GM10248 (cell line): ENCODE results near the gene CDK5RAP2.

Source experiments
- CTCF ChIA-PET: fragments of 300-600 bp; sonication (Branson Sonifier 250); formaldehyde crosslinking; extraction: SDS; loops from one replicate; lab custom pipeline; 2021; ENCODE audit warnings: antibody characterized with exemption; lab: Yijun Ruan, JAX
- POLR2A ChIA-PET: fragments of 350-650 bp; sonication (Branson Sonifier 250); formaldehyde crosslinking; extraction: SDS; loops from one replicate; lab custom pipeline; 2020; ENCODE audit warnings: antibody characterized with exemption; lab: Yijun Ruan, JAX
- DNase-seq: peaks from one replicate; pipeline ENCODE4 v3.0.0; 2012; ENCODE audit errors: extremely low spot score
- CTCF ChIP-seq: IDR thresholded peaks from 2 replicates; pipeline ENCODE4 v1.5.1; 2012; ENCODE audit warnings: mild to moderate bottlenecking, low read depth; ENCODE audit errors: extremely low read depth, missing control alignments, control extremely low read depth

CDK5RAP2 gene

GRCh38 chr9:120377268-120378159, 202.5 kb downstream of the CDK5RAP2 start:
- CTCF ChIA-PET, result interaction anchor here (0.9 kb wide), 1 partner anchor 26 kb away, joined by 3 read pairs; no protein-coding TSS in a partner anchor
- no peak for DNase-seq

GRCh38 chr9:120376101-120376500, 203.9 kb downstream of the CDK5RAP2 start:
- ChIA-PET CTCF (no interaction called here), POLR2A (no interaction called here)
- no peak for TF ChIP-seq CTCF
- DNase-seq, result no peak

More at GRCh38 chr9:120377268-120378159, 202.5 kb downstream of the CDK5RAP2 start:
- POLR2A ChIA-PET, result no interaction called here
- TF ChIP-seq CTCF, result no peak

GRCh38 chr9:120375316-120375715, 204.7 kb downstream of the CDK5RAP2 start:
- ChIA-PET CTCF (no interaction called here), POLR2A (no interaction called here)
- no peak for TF ChIP-seq CTCF
- no peak for DNase-seq

- TF ChIP-seq CTCF, result no peak
- POLR2A ChIA-PET, result no interaction called here
- no peak for DNase-seq
- CTCF ChIA-PET, result no interaction called here
Observed at GRCh38 chr9:120374817-120375216, 205.2 kb downstream of the CDK5RAP2 start.

GRCh38 chr9:120374239-120374638, 205.7 kb downstream of the CDK5RAP2 start:
- CTCF ChIA-PET, result no interaction called here
- POLR2A ChIA-PET, result no interaction called here
- TF ChIP-seq CTCF, result no peak
- no peak for DNase-seq

- no peak for DNase-seq
- ChIA-PET POLR2A (no interaction called here), CTCF (no interaction called here)
- no peak for TF ChIP-seq CTCF
Observed at GRCh38 chr9:120372040-120372439, 207.9 kb downstream of the CDK5RAP2 start.
